Stimulated activated CD8-positive, alpha-beta memory T cell treated with anti-CD3 and anti-CD28 coated beads, Interleukin-4, amount 100 ng/mL, for 1 hour (primary cell): Measurements from ENCODE around the gene CLEC2L.

Experiments
- DNase-seq, 2 donors: peaks; one replicate each; pipeline ENCODE4 v3.0.0-alpha.2; 2020; ENCODE audit warnings: low read depth in 2 of 2, low spot score in 1 of 2

Gene CLEC2L

GRCh38 chr7:139522830-139523198 is 671 bp upstream of the CLEC2L start:
- DNase-seq: no peak

- no peak for DNase-seq
Measured at GRCh38 chr7:139523968-139524815, 707 bp downstream of the CLEC2L start.

DNA sequence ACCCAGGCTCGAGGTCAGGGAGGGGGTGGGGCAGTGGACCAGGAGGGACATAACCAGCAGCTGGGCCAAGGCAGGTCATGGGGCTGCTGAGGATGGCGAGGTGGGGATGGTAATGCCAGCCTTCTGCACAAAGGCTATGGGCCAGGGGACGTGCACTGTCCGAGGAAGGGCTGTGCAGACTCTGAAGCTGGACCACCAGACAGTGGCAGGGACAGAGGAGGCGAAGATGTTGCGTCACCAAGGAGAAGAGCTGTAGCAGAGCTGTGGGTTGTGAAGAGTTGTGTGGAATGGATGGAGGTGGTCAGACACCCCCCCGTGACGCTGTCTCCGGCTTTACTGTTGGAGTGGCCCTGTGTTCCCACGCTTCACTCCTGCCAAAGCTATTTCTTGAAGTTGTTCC is 1.8 kb downstream of the CLEC2L start:
- no peak for DNase-seq

- DNase-seq: no peak
Measured at GRCh38 chr7:139525750-139526149, 2.3 kb downstream of the CLEC2L start.

GRCh38 chr7:139526578-139527544 is 3.4 kb downstream of the CLEC2L start:
- DNase-seq: no peak

DNA sequence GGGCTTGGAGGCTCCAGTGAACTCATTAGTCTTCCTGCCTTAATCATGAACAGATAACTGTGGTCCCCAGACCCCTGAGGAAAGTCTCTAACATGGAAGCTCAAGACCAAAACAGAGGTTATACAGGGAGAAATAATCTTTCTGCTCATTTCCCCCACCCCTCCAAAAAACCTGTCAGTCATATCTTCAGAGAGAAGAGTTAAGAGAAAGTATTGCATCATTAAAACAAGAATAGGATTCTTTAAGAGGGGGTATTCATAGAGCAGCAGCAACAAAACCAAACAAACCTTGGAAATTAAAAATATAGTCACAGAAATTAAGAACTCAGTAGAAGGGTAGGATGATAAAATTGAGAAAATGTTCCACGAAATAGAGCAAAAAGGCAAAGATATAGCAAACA is 7.6 kb downstream of the CLEC2L start:
- no peak for DNase-seq

DNA sequence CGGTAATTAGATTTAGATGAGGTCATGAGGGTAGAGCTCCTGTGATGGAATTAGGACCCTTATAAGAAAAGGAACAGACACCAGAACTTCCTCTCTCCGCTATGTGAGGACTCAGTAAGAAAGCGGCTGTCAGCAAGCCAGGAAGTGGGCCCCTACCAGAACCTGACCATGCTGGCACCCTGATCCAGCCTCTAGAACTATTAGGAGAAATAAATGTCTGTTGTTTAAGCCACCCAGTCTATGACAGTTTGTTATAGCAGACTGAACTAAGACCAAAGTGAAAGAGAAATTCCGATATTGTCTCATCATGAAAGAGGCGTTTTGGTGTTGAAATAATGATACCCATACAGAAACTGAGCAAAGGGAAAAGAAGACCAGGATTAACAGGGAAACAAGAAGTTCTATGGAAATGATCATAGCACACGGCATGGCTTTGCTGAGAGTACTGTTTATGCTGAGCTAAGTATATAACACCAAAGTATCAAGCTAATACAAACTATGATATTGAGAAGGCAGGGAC is 9.2 kb downstream of the CLEC2L start:
- DNase-seq: no peak

DNA sequence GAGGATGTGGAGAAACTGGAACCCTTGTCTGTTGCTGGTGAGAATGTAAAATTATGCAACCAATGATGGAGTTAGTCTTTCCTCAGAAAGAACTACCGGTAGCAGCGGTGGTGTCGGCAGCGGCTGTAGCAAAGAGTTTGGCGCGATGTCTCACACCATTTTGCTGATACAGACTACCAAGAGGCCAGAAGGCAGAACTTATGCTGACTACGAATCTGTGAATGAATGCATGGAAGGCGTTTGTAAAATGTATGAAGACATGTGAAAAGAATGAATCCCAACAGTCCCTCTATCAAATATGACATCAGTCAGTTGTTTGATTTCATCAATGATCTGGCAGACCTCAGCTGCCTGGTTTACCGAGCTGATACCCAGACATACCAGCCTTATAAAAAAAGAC is 10.6 kb downstream of the CLEC2L start:
- no peak for DNase-seq

GRCh38 chr7:139534966-139535651 is 11.6 kb downstream of the CLEC2L start:
- no peak for DNase-seq

- no peak for DNase-seq
Measured at GRCh38 chr7:139536152-139536551, 12.7 kb downstream of the CLEC2L start.

DNA sequence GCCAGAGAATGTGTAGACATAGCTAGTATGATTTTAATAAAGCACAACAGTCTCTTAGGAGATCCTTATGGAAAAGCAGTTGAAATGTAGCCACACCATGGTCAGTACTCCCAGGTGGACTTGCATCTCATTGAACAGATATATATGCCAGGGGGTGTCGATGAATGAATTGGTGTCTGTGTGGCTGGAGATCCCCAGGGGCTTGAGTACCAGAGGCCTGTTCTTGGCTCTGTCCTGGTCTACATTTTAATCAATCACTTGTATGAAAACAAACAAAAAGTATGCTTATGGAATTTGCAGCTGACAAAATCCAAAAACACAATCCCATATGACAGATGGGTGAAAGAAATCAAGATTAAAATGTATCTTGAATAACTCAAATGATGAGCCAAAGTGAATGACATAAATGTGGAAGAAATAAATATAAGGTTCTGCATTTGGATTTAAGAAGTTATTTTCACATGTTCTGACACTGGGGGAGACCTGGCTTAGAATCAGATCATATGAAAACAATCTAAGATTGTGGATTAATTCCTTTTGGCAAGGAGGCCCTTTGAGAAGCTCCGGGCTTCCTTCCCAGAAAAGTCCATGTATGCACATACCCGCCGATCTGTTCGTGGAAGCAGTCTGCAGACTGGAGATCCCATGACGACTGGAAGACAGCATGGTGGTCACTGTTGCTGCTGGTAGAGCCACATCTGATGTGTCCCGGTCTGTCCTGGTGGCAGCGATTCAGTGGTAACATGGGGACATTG is 15.6 kb downstream of the CLEC2L start:
- no peak for DNase-seq

GRCh38 chr7:139540203-139540602 is 16.7 kb downstream of the CLEC2L start:
- DNase-seq: no peak

DNA sequence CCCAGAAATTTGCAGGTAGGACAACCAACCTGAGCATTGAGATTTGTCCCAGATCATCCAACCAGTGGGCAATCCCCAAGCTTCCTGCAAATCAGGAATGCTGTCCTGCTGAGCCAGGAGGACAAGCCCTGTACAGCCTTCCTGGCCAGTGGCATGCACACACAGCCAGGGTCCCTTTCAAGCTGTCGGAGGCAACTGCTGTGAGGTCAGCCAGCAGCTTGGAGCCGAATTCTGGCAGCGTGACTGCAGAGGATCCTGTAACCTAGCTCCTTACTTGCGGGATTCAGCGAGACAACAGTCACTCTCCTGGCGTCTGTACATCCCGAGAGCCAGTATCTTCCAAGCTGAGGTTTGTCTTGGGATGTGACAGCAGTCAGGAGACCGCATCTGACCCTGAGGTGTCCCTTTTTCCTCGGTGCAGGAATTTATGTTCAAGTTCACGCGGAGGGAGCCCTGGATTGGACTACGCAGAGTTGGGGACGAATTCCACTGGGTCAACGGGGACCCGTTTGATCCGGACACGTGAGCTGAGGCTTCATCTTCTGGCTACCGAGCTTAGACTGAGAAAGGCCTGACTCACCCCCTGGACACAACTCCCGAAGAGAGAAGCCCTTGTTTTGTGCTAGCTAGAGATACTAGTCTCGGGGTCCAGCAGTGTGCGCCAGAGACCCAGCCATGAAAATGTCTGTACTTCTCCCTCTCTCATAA is 18.3 kb downstream of the CLEC2L start:
- DNase-seq: no peak

GRCh38 chr7:139542308-139543151 is 19.0 kb downstream of the CLEC2L start:
- no peak for DNase-seq

GRCh38 chr7:139543801-139544603 is 20.5 kb downstream of the CLEC2L start:
- DNase-seq: no peak

DNA sequence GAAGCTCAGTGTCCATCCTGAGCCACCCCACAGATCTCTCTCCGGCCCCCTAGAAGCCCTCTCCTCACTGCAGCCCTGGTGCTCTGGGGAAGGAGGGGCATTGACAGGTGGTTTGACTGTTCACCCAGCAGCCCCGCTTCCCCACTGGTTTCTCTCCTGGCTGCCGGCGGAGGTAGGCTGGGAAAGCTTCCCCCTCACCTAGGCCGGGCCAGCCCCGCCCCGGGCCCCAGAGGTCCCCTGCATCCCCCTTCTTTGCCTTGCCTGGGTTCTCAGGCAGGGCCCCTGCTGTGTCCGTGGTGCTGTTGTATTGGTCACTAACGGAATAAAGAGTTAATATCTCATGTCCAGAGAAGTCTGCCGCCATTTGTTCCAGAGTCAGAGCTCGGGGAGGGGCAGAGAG is 21.2 kb downstream of the CLEC2L start:
- DNase-seq: no peak

- no peak for DNase-seq
Measured at GRCh38 chr7:139548302-139549028, 25.0 kb downstream of the CLEC2L start.
